Stimulated activated CD8-positive, alpha-beta memory T cell treated with anti-CD3 and anti-CD28 coated beads, Interleukin-4, amount 100 ng/mL, for 4 hours (primary cell): ENCODE measurements around the gene RALB.

Experiments
- DNase-seq, 2 donors: peaks; one replicate each; pipeline ENCODE4 v3.0.0-alpha.2; 2020; ENCODE audit warnings: low read depth in 2 of 2, low spot score in 1 of 2

Gene RALB, protein sequence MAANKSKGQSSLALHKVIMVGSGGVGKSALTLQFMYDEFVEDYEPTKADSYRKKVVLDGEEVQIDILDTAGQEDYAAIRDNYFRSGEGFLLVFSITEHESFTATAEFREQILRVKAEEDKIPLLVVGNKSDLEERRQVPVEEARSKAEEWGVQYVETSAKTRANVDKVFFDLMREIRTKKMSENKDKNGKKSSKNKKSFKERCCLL

DNA sequence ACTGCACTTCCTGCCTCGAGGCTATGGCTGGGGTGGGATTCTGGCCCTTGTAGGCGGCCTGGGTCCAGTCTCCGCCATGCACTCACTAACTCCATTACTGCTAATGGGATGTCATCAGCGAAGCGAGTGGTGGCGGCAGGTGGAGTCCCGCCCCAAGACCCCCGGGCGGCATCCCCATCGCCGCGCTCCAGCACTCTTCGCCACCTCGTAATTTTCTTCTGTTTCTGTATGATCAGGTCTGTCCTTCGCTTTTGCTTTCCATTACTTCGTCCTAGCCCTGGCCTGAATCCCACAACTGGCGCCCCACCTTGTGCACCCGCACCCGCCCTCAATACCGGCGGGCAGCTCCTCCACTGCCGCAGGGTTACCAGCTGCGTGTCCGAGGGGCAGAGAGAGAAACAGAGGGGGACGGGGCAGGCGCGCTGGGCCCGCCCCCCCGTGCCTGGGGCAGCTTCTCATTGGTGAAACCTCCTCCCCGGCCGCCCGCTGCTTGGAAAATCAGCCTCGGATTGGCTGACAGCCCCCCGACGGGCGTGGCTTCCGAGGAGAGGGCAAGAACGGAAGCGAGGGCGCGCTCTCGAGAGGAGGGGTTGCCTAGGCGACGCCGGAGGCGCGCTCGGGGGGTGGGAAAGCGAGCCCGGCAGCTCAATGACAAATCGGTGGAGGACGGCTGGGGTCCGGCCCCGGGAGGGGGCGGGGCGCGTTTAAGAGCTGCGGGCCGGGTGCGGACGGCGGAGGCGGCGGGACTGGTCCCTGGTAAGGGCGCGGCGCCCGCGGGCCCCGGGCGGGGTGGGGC is at the start of gene RALB:
Gene RALB, plus strand, starts transcription at position 628 of the 796 bp plus-strand sequence. CDS start 25,813 bp downstream, outside the sequence.
- DNase-seq = peak; percentile 96 to 97

DNA sequence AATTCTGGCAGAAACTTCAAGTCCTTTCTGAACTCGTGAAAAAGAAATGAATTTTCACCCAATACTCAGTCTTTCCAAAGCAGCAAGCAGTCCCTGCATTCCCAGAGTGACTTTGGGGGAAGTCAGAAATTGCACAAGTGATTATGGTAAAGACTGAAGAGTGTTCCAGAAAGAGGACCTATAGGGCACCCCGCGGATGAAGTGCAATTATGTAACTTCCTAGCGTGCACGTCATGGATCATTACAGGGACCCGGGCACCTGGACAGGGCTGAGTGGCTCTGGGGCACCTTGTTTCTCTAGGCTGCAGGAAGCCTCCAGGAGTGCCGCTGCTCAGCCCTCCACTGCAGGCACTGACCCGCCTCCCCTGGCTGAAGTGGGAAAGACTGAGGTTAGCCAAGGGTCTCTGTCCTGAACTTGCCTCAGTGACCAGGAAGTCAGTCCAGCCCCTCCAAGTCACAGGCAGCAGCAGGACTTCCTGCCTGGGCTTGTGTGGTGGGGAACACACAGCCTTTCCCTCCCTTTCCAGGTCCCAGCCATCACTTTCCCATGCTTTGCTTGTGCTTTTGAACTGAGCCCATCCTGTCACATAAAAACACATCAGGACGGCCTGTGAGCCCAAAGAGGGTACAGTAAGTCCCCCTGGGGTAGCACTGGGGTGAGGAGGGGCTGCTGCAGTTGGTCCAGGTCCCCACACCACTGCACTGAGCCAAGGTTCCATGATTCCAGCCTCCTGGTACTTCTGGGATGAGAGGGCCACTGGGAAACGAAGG is 49.2 kb upstream of the RALB start:
- no peak for DNase-seq

DNA sequence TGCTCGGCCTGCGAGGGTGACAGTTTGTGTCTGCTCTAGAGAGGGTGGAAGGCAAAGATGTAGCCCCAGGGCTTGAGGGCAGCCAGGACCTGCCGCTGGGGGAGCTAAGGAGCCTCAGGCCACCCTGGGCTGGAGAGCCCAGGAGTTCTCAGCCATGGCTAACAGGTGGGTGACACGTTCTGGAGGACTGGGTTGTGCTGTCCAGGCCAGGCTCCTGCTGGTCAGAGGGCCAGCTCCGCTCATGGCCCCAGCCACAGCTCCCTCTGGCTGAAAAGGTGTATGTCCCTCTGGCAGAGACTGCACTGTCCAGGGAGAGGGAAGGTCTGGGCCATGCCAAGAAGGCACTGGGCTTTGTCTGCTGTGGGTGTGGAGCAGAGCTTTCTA is 48.6 kb upstream of the RALB start:
- DNase-seq = no peak

DNA sequence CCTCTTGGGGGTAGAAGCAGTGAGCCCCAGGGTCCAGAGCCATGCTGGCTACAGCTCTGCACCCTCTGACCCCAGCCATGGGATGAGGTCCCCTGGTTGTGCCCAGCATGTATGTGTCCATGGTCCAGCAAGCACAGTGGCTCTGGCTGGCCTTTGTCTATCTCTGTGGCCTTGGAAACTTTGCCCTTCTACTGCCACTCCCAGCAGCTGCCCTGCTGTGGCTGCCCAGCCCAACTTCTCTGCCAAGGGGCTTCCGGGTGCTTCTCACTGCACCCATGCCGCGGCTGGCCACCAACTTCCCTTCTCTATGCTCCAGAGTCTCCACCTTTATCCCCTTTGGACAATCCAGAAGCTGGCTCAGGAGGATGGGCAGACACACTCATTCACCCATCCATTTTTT is 48.2 kb upstream of the RALB start:
- DNase-seq = no peak

DNA sequence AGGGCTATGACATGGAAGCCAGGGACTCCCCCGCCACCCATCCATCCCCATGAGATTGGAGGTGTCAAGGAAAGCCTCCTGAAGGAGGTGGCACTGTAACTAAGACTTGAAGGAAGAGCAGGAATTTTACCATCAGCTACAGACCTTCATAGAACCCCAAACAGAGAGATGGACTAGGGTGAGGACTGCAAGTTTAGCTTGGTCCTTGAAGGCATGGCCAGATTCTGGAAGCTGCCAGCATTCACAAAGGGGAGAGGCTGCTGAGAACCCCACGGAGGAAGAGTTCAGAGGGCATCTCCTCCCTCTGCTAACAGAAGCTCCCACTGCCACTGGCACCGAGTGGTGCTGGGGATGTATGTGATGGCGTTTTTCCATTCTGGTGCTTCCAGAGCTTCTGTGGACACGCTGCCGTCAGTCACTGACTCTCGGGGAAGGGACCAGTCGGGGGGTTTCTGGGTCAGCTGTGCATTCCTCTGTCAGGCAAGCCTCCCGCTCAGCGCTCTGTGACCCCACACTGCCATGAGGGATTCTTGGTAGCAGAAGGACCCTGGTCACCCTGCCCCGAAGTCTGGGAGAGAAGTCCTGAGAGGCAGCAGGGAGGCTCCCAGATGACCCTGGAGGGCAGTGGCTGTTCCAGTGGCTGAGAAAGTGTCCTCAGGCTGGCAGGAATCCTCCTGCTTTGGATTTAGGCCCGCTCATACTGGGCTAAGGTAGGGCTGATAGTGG is 47.5 kb upstream of the RALB start:
- DNase-seq = no peak

DNA sequence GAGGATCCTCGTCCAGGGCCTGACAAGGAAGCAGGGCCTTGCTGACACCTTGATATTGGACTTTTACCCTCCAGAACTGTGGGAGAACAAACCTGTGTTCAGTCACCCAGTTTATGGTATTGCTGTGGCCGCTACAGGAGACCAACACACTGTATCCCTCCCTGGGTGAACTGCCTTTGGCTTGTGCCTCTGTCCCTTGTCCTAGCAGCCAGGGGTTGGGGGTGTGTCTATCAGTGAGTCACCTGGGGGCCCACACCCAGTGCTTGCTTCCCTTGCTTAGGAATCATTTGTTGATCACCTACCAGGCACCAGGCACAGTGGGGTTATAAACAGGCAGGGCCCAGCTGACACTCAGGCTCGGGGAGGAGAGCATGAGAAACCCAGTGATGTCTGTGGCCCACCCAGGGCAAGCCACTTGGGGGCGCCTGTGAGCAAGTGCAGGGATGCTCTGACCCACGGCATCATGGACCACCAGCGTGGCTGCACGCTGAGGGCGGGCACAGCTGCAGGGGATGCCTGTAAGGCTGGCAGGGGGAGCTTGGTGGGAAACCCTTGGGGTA is 46.5 kb upstream of the RALB start:
- DNase-seq = no peak

DNA sequence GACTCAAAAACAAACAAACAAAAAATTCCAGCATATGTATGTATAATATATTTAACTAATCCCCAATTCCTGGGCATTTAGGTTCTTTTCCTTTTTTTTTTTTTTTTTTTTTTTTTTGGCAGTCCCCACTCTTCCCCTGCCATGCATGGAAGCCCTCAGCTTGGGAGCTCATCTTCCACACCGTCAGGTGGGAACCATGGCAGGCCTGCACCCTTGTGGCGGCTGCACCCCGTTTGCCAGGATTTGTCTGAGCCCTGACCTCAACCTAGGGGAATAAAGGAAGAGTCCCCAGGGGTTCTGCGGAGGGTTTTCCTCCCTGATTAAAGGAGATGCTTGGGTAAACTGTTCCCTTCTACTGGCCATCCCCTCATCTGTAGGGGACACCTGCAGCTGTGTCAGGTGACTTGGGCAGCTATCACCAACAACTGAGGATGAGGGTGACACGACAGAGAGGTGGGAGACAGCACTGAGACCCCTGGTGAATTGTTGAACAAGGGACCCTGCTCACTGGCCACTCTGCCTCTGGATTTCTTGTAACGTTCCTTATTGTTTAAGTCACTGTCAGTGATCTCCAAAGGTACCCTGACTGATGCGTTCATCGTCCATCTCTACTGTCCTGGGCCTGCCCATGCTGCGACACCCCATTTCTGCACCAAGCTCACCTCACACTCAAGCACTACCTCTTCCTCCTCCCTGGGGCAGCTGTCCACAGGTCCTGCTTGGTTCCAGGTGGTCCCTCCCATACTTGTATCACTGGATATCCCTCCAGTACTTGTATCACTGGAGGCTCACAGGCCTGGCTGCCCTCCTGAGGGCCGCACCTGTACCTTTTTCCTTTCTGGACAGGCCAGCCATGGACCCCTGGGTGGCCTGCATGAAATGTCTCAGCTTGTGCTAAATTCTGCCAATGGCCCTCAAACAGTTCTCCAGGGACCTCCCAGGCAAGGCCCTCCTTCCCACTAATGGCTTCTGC is 44.0 kb upstream of the RALB start:
- no peak for DNase-seq

DNA sequence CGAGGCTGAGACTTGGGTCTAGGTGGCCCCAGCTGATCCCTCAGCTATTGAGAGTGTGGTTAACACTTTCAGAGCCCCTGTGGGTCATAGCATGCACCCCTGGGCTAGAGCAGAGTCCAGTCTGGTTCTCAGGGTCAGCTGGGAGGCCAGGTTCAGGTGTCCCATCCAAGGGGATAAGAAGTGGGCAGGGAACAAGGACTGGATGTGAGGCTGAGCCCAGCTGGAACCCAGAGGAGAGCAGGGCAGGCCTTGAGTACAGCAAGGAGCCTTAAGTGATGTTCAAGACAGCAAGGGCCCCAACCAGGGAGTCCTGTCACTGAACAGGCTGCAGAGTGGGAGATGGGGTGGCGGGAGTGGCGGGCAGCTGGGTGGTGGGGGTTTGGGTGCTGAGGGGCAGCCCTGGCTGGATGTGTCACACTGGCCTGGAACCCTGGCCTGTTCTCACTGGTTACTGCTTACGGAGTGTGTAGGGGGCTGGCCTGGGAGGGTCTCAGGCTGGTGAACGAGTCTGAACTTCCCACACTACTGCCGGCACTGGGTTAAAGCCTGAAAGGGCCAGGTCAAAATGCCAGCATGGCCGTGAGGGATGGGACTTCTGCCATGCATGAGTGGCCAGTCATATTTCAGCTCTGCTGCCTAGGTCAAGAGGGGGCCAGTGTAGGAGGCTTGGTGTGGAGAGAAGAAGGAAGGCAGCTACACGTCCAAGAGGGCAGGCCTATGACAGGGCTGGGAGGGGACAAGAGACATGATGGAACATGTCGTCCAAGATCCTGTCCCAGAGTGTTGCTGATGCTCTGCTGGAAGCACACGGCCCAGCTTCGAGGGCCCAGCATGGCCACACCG is 43.0 kb upstream of the RALB start:
- DNase-seq = no peak

DNA sequence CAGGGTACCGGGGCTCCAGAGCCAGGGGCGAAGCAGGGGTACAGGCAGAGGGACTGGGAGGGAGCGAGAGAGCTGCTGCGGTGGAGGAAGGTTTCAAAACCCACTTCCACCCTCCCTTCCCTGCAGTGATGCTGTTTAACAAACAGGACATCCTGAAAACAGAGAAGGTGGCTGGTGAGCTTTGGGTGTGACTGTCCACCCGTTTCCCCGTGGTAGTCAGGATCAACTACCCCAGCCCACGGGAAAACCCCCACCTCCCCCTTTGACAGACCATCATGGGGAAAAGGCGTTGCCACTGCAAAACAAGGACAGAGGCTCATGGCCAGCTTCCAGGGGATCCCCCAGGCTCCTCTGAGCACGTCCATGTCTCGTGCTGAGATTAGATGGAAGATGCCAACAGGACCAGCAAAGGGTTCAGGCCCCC is 42.4 kb upstream of the RALB start:
- no peak for DNase-seq

DNA sequence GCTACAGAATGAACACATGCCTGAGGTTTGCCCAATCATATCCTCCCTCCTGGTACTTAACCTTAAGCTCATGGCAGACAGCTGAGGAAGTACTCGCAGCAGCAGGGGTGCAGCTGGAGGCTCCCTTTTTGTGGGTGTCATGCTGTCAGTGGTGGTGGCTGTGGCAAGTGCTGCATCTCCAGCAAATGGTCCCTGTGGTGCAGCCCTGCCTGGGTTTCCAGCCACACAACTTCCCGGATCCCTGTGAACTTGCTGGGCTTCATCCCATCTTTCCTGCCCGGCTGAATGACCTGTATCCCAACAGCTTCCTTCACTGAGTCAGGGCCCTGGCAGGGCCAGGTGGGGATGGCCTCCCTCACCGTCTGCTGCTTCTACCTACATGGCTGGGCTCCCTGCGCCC is 34.5 kb upstream of the RALB start:
- no peak for DNase-seq

DNA sequence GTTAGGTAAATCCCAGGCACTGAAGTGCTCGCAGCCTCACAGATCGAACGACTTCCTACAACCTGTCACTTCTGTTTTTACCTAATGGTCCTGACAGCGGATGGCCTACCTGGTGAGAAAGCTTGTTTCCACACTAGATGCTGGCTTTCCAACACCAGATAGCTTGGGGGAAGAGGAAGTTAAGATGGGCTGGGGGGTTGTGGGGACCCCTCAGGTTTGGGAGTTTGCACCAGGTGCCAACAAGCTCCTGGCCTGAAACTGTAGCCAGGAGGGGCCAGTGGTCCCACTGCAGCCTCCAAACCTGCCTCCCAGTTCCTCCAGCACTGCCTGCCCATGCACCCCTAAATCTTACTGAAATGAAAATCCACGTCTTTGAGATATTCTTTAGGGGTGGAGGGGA is 33.4 kb upstream of the RALB start:
- DNase-seq = no peak

DNA sequence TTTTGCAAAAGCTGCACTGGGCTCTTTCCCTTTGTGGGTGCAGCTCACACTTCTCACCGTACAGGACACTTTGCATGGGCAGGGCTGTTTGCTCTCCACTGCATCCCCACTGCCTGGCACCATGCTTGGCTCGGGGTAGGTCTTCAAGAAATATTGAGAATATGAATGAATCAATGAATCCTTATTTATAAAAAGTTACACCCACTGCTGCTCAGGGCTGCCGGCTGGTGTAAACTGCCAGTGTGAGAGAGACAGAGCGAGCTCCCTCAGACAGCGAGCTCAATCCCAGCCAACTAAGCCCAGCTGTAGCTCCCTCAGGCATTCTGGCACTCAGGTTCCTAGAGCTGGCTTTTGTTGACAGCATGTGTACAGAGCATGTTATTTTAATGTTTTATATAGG is 32.9 kb upstream of the RALB start:
- no peak for DNase-seq

DNA sequence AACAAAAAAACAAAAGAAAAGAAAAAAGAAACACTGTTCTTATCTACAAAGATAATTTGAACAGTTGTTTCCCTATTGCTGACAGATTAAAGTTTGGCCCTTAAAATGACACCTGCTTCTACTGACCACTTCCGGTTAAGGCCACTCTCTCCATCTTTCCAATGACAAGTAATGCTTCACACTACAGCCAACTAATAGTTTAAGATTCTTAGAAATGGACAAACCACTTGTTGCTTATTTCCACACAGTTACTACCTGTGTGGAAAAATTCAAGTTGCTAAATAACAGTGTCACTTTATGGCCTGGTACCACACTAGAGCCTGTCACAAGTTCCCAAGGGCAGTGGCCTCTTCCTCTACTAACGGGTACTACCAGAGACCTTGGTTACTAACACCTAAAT is 31.9 kb upstream of the RALB start:
- no peak for DNase-seq

DNA sequence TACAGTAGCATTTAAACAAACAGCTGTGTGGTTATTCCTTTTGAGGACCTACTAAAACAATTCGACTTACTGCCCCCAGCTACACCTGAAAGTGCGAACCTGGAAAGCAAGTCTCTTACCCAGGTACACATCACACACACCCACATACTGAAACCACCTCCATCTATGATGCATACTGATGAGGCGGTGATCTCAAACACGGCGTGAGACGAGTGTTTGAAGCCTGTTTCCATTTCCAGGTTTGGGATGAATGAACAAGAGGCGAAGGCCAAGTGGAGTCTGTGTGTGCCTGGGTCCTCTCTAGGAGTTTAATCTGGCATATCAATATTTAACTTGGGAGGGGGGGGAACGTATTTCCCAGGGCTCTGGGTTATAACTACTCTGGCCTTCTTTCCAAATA is 31.0 kb upstream of the RALB start:
- DNase-seq = no peak

DNA sequence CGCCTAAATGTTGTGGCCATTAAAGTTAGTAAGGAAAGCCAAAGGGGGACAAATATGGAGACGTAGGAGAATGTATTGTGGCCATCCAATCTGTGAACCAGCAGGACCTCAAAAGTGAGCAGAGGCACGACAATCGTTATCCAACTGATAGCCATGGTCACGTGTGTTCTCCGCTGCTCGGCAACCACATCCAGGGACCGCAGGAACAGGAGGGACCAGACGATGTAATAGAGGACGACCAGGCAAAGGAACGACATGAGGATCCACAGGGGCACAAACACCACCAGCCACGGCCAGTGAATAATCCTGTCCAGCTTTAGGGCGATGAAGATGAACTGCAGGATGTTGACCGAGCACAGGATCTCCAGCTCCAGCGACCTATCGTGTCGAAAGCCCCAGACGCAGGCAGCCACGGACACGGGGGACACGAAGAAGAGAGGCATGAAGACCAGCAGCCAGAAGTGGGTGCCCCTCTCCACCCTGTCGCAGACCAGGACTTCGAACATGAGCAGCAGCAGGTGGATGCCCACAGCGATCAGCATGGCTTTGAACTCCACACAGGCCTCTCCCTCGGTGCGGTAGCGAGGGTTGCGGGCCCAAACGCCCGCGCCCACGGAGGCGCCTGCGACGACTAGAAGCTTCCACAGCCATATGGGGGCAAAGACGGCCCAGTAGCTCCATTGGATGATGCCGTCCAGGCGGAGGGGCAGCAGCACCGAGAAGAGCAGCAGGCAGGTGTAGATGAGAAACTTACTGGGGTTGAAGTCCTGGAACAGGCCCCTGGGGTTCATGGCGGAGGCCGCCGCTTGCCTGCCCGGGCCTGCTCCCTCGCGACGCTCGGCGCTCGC is 30.2 kb upstream of the RALB start:
- no peak for DNase-seq

DNA sequence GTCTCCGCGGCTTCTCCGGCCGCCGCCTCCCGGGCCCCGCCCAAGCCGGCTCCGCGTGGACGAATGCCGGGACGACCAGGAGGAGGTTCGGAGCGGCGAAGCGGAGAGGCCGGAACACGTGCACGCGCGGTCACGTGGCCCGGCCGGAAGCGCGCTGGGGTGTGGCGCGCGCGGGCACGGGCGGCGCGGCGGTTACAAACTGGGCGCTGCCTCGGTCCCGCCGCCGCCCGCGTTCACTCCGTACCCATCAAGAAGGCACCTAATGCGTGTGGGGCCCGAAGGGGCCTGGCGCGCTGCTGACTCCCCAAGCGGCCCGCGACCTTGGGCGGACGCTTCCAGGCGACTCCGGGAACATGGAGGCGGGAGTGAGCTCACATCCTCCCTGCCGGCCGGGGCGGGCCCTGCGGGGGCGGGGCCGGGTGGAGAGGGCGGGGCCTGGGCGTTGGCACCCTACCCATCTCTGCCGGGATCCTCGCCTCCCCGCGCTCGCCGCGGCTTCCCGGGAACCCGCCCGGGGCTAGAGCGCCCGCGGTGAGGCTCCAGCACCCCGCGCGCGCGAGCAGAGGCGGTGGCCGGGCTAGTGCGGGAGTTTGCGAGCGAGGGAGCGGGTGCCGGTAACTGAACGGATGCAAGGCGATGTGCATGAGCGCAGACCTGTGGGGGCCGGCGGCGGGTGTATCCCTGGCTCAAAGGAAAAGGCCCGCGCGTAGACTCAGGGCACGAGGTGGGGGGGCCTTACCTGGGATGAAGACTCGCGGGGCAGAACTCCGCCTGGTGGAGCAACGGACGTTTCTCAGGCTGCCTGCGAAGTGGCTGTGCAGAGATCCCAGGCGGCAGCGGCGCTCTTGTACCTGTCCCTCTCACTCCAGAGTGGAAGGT is 29.4 kb upstream of the RALB start, which contains the start of gene TMEM185B:
Gene TMEM185B, minus strand, starts transcription at position 367 of the 879 bp plus-strand sequence. CDS start 424 bp downstream, outside the sequence.
- DNase-seq = peak; percentile 78 to 85

DNA sequence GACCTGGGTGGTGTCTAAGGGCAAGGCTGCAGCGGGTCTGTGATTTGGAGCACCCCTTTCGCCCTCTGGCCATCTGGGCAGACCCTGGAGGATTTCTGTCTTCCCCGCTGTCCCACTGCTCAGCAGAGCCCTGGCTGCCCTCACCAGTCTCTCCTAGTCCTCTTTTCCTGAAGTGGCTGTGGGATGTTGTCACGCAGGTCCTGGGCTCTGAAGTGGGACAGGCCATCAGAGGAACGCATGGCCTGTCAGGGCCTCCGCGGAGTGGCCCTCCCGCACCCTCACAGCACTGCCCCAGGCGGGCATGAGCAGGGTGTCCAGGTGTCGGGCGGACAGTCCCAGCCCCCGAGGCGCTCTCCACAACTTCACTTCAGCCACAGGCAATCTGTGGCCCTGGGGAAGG is 28.4 kb upstream of the RALB start:
- DNase-seq = no peak
